HEK293T (cell line): ENCODE measurements around the gene CD300H.

Experiments used
- ARNT ChIP-seq: fragments of 450-650 bp; IDR thresholded peaks from 2 replicates; pipeline ENCODE4 v1.6.1; 2017; ENCODE audit warnings: mild to moderate bottlenecking
- BHLHE40 ChIP-seq: fragments of 450-650 bp; IDR thresholded peaks from 2 replicates; pipeline ENCODE4 v1.6.1; 2016; ENCODE audit warnings: mild to moderate bottlenecking, moderate library complexity, borderline replicate concordance
- ELF4 ChIP-seq: fragments of 450-650 bp; IDR thresholded peaks from 2 replicates; pipeline ENCODE4 v1.6.1; 2017; ENCODE audit warnings: antibody characterized with exemption
- FOXA1 ChIP-seq: fragments of 450-650 bp; IDR thresholded peaks from 2 replicates; pipeline ENCODE4 v1.6.1; 2016; ENCODE audit warnings: mild to moderate bottlenecking
- FOXK2 ChIP-seq: fragments of 450-650 bp; IDR thresholded peaks from 2 replicates; pipeline ENCODE4 v1.6.1; 2016; ENCODE audit warnings: mild to moderate bottlenecking
- FOXM1 ChIP-seq: fragments of 450-650 bp; IDR thresholded peaks from 2 replicates; pipeline ENCODE4 v1.6.1; 2017; ENCODE audit warnings: mild to moderate bottlenecking, borderline replicate concordance
- HDGF ChIP-seq: fragments of 450-650 bp; IDR thresholded peaks from 2 replicates; pipeline ENCODE4 v1.6.1; 2017; ENCODE audit warnings: antibody characterized with exemption, borderline replicate concordance
- L3MBTL2 ChIP-seq: fragments of 450-650 bp; conservative IDR thresholded peaks from 2 replicates; pipeline ENCODE4 v1.6.1; 2016; ENCODE audit warnings: mild to moderate bottlenecking
- LEF1 ChIP-seq: fragments of 450-650 bp; IDR thresholded peaks from 2 replicates; pipeline ENCODE4 v1.6.1; 2017; ENCODE audit warnings: mild to moderate bottlenecking, borderline replicate concordance
- PKNOX1 ChIP-seq: fragments of 450-650 bp; IDR thresholded peaks from 2 replicates; pipeline ENCODE4 v1.6.1; 2016
- SP1 ChIP-seq: fragments of 450-650 bp; IDR thresholded peaks from 2 replicates; pipeline ENCODE4 v1.6.1; 2017
- SUZ12 ChIP-seq: fragments of 450-650 bp; IDR thresholded peaks from 2 replicates; pipeline ENCODE4 v1.6.1; 2016; ENCODE audit warnings: mild to moderate bottlenecking
- TARDBP ChIP-seq: fragments of 450-650 bp; IDR thresholded peaks from 2 replicates; pipeline ENCODE4 v1.6.1; 2016
- ZNF384 ChIP-seq: fragments of 450-650 bp; IDR thresholded peaks from 2 replicates; pipeline ENCODE4 v1.6.1; 2016

DNA sequence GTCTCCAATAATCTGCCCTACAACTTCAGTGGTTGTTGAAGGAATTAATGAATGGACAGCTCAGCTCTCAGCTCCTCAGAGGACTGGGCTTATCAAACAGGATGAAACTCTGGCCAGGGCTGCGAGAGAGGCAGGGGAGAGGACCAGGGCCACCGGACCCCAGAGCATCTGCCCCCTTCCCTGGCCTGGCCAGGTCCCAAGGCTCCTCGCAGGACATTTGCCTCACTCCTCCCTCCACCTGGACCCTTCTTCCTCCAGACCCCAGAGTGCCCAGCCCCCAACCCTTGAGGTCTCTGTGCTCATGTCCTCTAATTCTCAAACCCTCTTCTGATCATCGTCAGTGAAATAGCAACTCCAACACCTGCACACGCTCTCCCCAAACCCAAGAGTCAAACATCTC lies 25.1 kb downstream of the CD300H start:
- TF ChIP-seq BHLHE40: no peak
- TF ChIP-seq FOXA1: no peak
- TF ChIP-seq LEF1: no peak
- no peak for TF ChIP-seq PKNOX1
- TF ChIP-seq FOXM1: no peak
- TF ChIP-seq SP1: no peak
- TF ChIP-seq FOXK2: no peak
- no peak for TF ChIP-seq SUZ12
- no peak for TF ChIP-seq ARNT
- no peak for TF ChIP-seq ZNF384
- no peak for TF ChIP-seq L3MBTL2
- no peak for TF ChIP-seq HDGF
- TF ChIP-seq TARDBP: no peak
- no peak for TF ChIP-seq ELF4
